Tibial nerve (tissue), 4 donors: ENCODE results near the gene ZNF740.

ENCODE experiments used
- CTCF ChIP-seq, 5 experiments: fragments of 200-600 bp in 3 of 5; fragments of 450-650 bp in 2 of 5; sonication (generic) in 3 of 5; IDR thresholded peaks; one replicate each; pipeline ENCODE4 v1.5.1; 2016 to 2019; ENCODE audit warnings: antibody characterized with exemption in 5 of 5, mild to moderate bottlenecking in 3 of 5, moderate library complexity in 2 of 5
- EP300 ChIP-seq, 2 donors: sonication (generic); formaldehyde crosslinking; IDR thresholded peaks; one replicate each; pipeline ENCODE4 v1.6.1; 2017; ENCODE audit warnings: antibody characterized with exemption in 2 of 2, mild to moderate bottlenecking in 1 of 2
- POLR2A ChIP-seq, 2 donors: fragments of 450-650 bp; IDR thresholded peaks; one replicate each; pipeline ENCODE4 v1.6.1; 2017; ENCODE audit warnings: antibody characterized with exemption in 2 of 2, mild to moderate bottlenecking in 2 of 2, moderate library complexity in 2 of 2

GRCh38 chr12:53218551-53219291, 38.2 kb downstream of the ZNF740 start:
- TF ChIP-seq CTCF (IDR thresholded peaks at IDR 0.05): no peak
- no peak for TF ChIP-seq POLR2A (IDR thresholded peaks at IDR 0.05)
- TF ChIP-seq EP300 (IDR thresholded peaks at IDR 0.05): no peak
